ENCODE data around the gene OR8G1.
"Not testable (repeated sequence)": the region's sequence is repeated elsewhere in the genome, so short reads cannot be mapped to it uniquely, and the experiment has no call there.

OR8G1 gene

DNA sequence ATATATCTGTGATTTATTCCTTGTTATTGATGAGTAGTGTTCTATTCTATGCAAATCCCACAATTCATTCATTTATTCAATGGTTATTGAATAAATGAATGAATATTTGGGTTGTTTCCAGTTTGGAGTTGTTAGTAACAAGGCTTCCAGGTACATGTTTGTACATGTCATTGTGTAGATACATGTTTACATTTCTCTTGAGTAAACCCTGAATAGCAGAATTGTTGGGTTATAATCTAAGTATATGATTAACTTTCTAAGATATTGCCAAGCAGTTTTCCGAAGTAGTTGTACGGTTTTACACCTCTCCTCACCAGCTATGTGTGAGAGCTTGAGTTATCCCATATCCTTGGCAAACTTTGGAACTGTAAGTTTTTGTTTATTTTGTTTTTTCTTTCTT, 18.5 kb upstream of the OR8G1 start:
- Histone ChIP-seq H3K79me2 (ENCODE audit: insufficient read depth, low read length) (no peaks in the 10 kb centered on the region), H3K36me3 (ENCODE audit: low read length) (no peaks in the 10 kb centered on the region), H4K20me1 (ENCODE audit: low read depth, low read length) (no peaks in the 10 kb centered on the region), H3K27me3 (ENCODE audit: low read length) (no peaks in the 10 kb centered on the region), H2AFZ (ENCODE audit: low read depth, low read length, severe bottlenecking) (no peak overlapping the region), H3K27ac (ENCODE audit: low read depth, low read length) (no peak overlapping the region), H3K9ac (ENCODE audit: low read length) (no peak overlapping the region), H3K9me3 (ENCODE audit: insufficient read depth, low read length) (no peaks in the 10 kb centered on the region), H3K4me2 (ENCODE audit: low read depth, low read length, poor library complexity, severe bottlenecking) (no peak overlapping the region), H3K9me2 (replicated peaks; ENCODE audit: insufficient read depth, low read length) (no peaks in the 10 kb centered on the region), H3K4me3 (ENCODE audit: insufficient read depth, low read length, poor library complexity, severe bottlenecking) (no peak overlapping the region), H3F3A (ENCODE audit: insufficient read depth) (no peaks in the 10 kb centered on the region)
- no peak for TF ChIP-seq EZH2phosphoT487 (conservative IDR thresholded peaks at IDR 0.05; ENCODE audit: low read length)
- TF ChIP-seq, protein P1, sequence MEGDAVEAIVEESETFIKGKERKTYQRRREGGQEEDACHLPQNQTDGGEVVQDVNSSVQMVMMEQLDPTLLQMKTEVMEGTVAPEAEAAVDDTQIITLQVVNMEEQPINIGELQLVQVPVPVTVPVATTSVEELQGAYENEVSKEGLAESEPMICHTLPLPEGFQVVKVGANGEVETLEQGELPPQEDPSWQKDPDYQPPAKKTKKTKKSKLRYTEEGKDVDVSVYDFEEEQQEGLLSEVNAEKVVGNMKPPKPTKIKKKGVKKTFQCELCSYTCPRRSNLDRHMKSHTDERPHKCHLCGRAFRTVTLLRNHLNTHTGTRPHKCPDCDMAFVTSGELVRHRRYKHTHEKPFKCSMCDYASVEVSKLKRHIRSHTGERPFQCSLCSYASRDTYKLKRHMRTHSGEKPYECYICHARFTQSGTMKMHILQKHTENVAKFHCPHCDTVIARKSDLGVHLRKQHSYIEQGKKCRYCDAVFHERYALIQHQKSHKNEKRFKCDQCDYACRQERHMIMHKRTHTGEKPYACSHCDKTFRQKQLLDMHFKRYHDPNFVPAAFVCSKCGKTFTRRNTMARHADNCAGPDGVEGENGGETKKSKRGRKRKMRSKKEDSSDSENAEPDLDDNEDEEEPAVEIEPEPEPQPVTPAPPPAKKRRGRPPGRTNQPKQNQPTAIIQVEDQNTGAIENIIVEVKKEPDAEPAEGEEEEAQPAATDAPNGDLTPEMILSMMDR (IDR thresholded peaks at IDR 0.05; ENCODE audit: insufficient read depth, low read length, poor library complexity, severe bottlenecking): no peak

DNA sequence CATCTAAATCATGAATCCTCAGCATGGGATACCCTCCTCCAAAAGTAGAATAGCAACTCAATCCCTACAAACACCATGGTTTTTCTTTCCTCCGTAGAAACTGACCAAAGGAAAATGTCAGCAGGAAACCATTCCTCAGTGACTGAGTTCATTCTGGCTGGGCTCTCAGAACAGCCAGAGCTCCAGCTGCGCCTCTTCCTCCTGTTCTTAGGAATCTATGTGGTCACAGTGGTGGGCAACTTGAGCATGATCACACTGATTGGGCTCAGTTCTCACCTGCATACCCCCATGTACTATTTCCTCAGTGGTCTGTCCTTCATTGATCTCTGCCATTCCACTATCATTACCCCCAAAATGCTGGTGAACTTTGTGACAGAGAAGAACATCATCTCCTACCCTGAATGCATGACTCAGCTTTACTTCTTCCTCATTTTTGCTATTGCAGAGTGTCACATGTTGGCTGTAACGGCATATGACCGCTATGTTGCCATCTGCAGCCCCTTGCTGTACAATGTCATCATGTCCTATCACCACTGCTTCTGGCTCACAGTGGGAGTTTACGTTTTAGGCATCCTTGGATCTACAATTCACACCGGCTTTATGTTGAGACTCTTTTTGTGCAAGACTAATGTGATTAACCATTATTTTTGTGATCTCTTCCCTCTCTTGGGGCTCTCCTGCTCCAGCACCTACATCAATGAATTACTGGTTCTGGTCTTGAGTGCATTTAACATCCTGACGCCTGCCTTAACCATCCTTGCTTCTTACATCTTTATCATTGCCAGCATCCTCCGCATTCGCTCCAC, 16.1 kb upstream of the OR8G1 start:
- H3K36me3 ChIP-seq (ENCODE audit: low read length); H3K4me2 ChIP-seq (ENCODE audit: low read depth, low read length, poor library complexity, severe bottlenecking); H3K9me3 ChIP-seq (ENCODE audit: insufficient read depth, low read length); H4K20me1 ChIP-seq (ENCODE audit: low read depth, low read length); H3K9ac ChIP-seq (ENCODE audit: low read length); H3F3A ChIP-seq (ENCODE audit: insufficient read depth); H3K27ac ChIP-seq (ENCODE audit: low read depth, low read length); H3K27me3 ChIP-seq (ENCODE audit: low read length); H3K79me2 ChIP-seq (ENCODE audit: insufficient read depth, low read length); H3K9me2 ChIP-seq (replicated peaks; ENCODE audit: insufficient read depth, low read length); H3K4me3 ChIP-seq (ENCODE audit: insufficient read depth, low read length, poor library complexity, severe bottlenecking); H2AFZ ChIP-seq (ENCODE audit: low read depth, low read length, severe bottlenecking): not testable (repeated sequence)

DNA sequence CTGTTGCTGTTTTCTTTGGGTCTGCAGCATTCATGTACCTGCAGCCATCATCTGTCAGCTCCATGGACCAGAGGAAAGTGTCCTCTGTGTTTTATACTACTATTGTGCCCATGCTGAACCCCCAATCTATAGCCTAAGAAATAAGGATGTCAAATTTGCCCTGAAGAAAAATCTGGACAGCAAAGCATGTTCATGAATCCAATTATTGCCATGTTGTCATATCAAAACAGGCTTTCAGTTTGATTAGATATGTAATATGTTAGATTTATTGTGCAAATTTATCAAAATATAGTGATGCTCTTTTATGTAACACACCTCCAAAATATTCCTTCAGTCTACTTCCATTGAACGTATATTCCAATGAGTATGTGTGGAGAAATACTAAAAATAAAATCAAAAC, 15.4 kb upstream of the OR8G1 start:
- Histone ChIP-seq H2AFZ (ENCODE audit: low read depth, low read length, severe bottlenecking) (no peak overlapping the region), H3K4me2 (ENCODE audit: low read depth, low read length, poor library complexity, severe bottlenecking) (no peak overlapping the region), H3F3A (ENCODE audit: insufficient read depth) (no peaks in the 10 kb centered on the region), H3K4me3 (ENCODE audit: insufficient read depth, low read length, poor library complexity, severe bottlenecking) (no peak overlapping the region), H3K36me3 (ENCODE audit: low read length) (no peaks in the 10 kb centered on the region), H3K9me3 (ENCODE audit: insufficient read depth, low read length) (no peaks in the 10 kb centered on the region), H3K9me2 (replicated peaks; ENCODE audit: insufficient read depth, low read length) (no peaks in the 10 kb centered on the region), H3K27me3 (ENCODE audit: low read length) (no peaks in the 10 kb centered on the region), H4K20me1 (ENCODE audit: low read depth, low read length) (no peaks in the 10 kb centered on the region), H3K27ac (ENCODE audit: low read depth, low read length) (no peak overlapping the region), H3K9ac (ENCODE audit: low read length) (no peak overlapping the region), H3K79me2 (ENCODE audit: insufficient read depth, low read length) (no peaks in the 10 kb centered on the region)
- TF ChIP-seq, protein P1 (IDR thresholded peaks at IDR 0.05; ENCODE audit: insufficient read depth, low read length, poor library complexity, severe bottlenecking): no peak
- no peak for TF ChIP-seq EZH2phosphoT487 (conservative IDR thresholded peaks at IDR 0.05; ENCODE audit: low read length)

DNA sequence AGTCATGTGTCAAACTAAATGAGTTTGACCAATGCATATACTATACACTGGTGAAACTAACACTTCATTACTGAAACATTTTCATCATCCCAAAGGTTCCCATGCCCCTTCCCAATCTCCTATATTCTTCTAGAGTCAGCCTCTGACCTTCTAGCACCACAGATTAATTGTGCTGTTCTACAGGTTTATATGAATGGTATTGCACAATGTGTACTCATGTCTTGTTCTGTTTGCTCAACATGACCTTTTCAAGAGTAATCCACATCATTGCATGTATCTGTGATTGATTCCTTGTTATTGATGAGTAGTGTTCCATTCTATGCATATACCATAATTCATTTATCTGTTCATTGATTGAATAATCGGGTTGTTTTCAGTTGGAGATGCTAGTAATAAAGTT, 7.5 kb upstream of the OR8G1 start:
- Histone ChIP-seq H3K4me3 (ENCODE audit: insufficient read depth, low read length, poor library complexity, severe bottlenecking) (no peak overlapping the region), H3K9me2 (replicated peaks; ENCODE audit: insufficient read depth, low read length) (no peaks in the 10 kb centered on the region), H3K79me2 (ENCODE audit: insufficient read depth, low read length) (no peaks in the 10 kb centered on the region), H4K20me1 (ENCODE audit: low read depth, low read length) (no peaks in the 10 kb centered on the region), H2AFZ (ENCODE audit: low read depth, low read length, severe bottlenecking) (no peak overlapping the region), H3K27ac (ENCODE audit: low read depth, low read length) (no peak overlapping the region), H3K4me2 (ENCODE audit: low read depth, low read length, poor library complexity, severe bottlenecking) (no peak overlapping the region), H3K27me3 (ENCODE audit: low read length) (no peaks in the 10 kb centered on the region), H3K36me3 (ENCODE audit: low read length) (no peaks in the 10 kb centered on the region), H3K9me3 (ENCODE audit: insufficient read depth, low read length) (no peaks in the 10 kb centered on the region), H3F3A (ENCODE audit: insufficient read depth) (no peaks in the 10 kb centered on the region), H3K9ac (ENCODE audit: low read length) (no peak overlapping the region)
- TF ChIP-seq EZH2phosphoT487 (conservative IDR thresholded peaks at IDR 0.05; ENCODE audit: low read length): no peak
- TF ChIP-seq, protein P1 (IDR thresholded peaks at IDR 0.05; ENCODE audit: insufficient read depth, low read length, poor library complexity, severe bottlenecking): no peak

Measured in SU-DHL-6 (cell line).